Panc1 (cell line): ENCODE data around the gene CDK14. TPM values are rescaled to one million over a fixed set of nuclear protein-coding genes. Genes with fewer than 3 reads are reported as not detected.

Source experiments
- ATAC-seq: fragments of 200-7000 bp; cut with Tn5 transposase; 2 replicates; pipeline ENCODE4 v1.9.1; 2020; ENCODE audit warnings: mild to moderate bottlenecking, moderate library complexity
- BruUV-seq: library from RNA; stranded (reverse); fragments of 400-500 nt; replicated peaks from 2 replicates; lab custom pipeline; 2021; lab: Mats Ljungman, UMichigan
- CTCF ChIA-PET: fragments of 300-600 bp; sonication (Branson Sonifier 250); formaldehyde crosslinking; loops from one replicate; lab custom pipeline; 2022; ENCODE audit warnings: antibody characterized with exemption; lab: Charles Lee
- POLR2A ChIA-PET: fragments of 300-600 bp; sonication (Branson Sonifier 250); formaldehyde crosslinking; loops from one replicate; lab custom pipeline; 2022; ENCODE audit warnings: antibody characterized with exemption; lab: Charles Lee
- DNase-seq: peaks from one replicate; pipeline ENCODE4 v3.0.0-alpha.2; 2010; ENCODE audit warnings: low read depth, low spot score
- H3K27ac ChIP-seq: 2 replicates; pipeline ENCODE4 v1.5.1; 2011; ENCODE audit warnings: mild to moderate bottlenecking, low read length, inconsistent platforms
- H3K27me3 ChIP-seq: fragments of 200-500 bp; sonication (Bioruptor generic); 2 replicates; pipeline ENCODE4 v1.6.0; 2014; ENCODE audit warnings: low read length, inconsistent platforms; ENCODE audit not compliant: control insufficient read depth, insufficient read depth
- H3K36me3 ChIP-seq: fragments of 200-500 bp; sonication (Bioruptor generic); 2 replicates; pipeline ENCODE4 v1.5.1; 2014; ENCODE audit warnings: inconsistent platforms, mild to moderate bottlenecking, low read length, moderate library complexity; ENCODE audit not compliant: control insufficient read depth, insufficient read depth
- H3K4me1 ChIP-seq: 2 replicates; pipeline ENCODE4 v1.5.1; 2011; ENCODE audit warnings: inconsistent platforms, mild to moderate bottlenecking, low read length, moderate library complexity; ENCODE audit not compliant: control insufficient read depth, insufficient read depth
- H3K4me3 ChIP-seq, 2 experiments: 2 replicates each; pipeline ENCODE4 v1.5.1; 2011 to 2012; ENCODE audit warnings: low read depth in 2 of 2, low read length in 2 of 2, mild to moderate bottlenecking in 2 of 2, inconsistent platforms in 1 of 2, moderate library complexity in 1 of 2
- H3K9me3 ChIP-seq: fragments of 200-500 bp; sonication (Bioruptor generic); 2 replicates; pipeline ENCODE4 v1.5.1; 2014; ENCODE audit warnings: low read depth, mild to moderate bottlenecking, inconsistent platforms, low read length, moderate library complexity; ENCODE audit not compliant: control insufficient read depth, insufficient read depth
- POLR2AphosphoS5 ChIP-seq: IDR thresholded peaks from 2 replicates; pipeline ENCODE4 v1.6.1; 2012; ENCODE audit warnings: mild to moderate bottlenecking, low read depth, low read length, moderate library complexity
- SIN3A ChIP-seq: IDR thresholded peaks from 2 replicates; pipeline ENCODE4 v1.6.1; 2012; ENCODE audit warnings: low read depth, mild to moderate bottlenecking, low read length, moderate library complexity, borderline replicate concordance; ENCODE audit not compliant: insufficient read depth
- TCF7L2 ChIP-seq: IDR thresholded peaks from 2 replicates; pipeline ENCODE4 v1.6.1; 2011; ENCODE audit warnings: mild to moderate bottlenecking, low read depth, low read length, inconsistent platforms
- in situ Hi-C: cut with HindIII; loops from 2 replicates; pipeline ENCODE4 v1.10.0; 2016; ENCODE audit warnings: low sequenced_read_pairs, low pct_unique_long_range_greater_than_20kb
- intact Hi-C: fragments of 100-400 bp; cut with micrococcal nuclease; formaldehyde crosslinking; loops from one replicate; pipeline ENCODE4 v1.10.0; 2022; ENCODE audit not compliant: unreplicated experiment
- total RNA-seq: library from RNA; stranded (reverse); gene quantifications from one replicate; pipeline ENCODE4 v1.2.1, GENCODE V29; 2021; ENCODE audit not compliant: unreplicated experiment
- TF ChIP-seq, protein P1 (sequence below): fragments of 450-650 bp; IDR thresholded peaks from 2 replicates; pipeline ENCODE4 v1.5.1; 2017; ENCODE audit warnings: mild to moderate bottlenecking
- TF ChIP-seq, protein P2 (sequence below), 2 experiments: IDR thresholded peaks; 2 replicates each; pipeline ENCODE4 v1.6.1; 2011 to 2012; ENCODE audit warnings: low read depth in 2 of 2, control low read depth in 1 of 2, low read length in 1 of 2, mild to moderate bottlenecking in 1 of 2, moderate library complexity in 1 of 2; ENCODE audit not compliant: insufficient read depth in 1 of 2

CDK14 gene
- total RNA-seq, 1 experiment from 2014 or later: 3.0 TPM

DNA sequence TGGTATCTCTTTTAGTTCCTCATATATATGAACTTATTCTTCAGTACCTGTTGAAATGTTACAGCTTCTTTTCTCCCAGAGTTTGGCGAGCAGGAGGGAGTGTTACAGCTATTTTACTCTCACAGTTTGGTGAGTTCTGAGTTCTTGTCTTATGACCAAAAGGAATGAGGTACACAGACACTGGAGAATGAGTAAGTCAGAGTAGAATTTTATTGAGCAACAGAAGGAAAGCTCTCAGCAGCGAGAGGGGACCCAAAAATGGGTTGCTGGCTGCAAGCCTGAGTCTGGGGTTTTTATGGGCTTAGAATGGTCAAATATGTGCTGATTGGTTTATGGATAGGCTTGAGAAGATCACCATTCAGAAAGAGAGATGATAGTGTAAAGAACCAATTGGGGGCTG, 175.2 kb downstream of the CDK14 start:
- CTCF ChIA-PET: no interaction called here
- POLR2A ChIA-PET: no interaction called here
- in situ Hi-C loops (no loop called here), intact Hi-C loops (no loop called here)
- Histone ChIP-seq H3K36me3 (no peaks in the 10 kb centered on the region), H3K9me3 (no peaks in the 10 kb centered on the region), H3K4me3 (no peak overlapping the region), H3K4me1 (no peaks in the 10 kb centered on the region), H3K27me3 (no peaks in the 10 kb centered on the region), H3K27ac (no peak overlapping the region)
- ATAC-seq: no peak
- TF ChIP-seq SIN3A: no peak
- no peak for TF ChIP-seq TCF7L2
- no peak for TF ChIP-seq POLR2AphosphoS5
- TF ChIP-seq, protein P1, sequence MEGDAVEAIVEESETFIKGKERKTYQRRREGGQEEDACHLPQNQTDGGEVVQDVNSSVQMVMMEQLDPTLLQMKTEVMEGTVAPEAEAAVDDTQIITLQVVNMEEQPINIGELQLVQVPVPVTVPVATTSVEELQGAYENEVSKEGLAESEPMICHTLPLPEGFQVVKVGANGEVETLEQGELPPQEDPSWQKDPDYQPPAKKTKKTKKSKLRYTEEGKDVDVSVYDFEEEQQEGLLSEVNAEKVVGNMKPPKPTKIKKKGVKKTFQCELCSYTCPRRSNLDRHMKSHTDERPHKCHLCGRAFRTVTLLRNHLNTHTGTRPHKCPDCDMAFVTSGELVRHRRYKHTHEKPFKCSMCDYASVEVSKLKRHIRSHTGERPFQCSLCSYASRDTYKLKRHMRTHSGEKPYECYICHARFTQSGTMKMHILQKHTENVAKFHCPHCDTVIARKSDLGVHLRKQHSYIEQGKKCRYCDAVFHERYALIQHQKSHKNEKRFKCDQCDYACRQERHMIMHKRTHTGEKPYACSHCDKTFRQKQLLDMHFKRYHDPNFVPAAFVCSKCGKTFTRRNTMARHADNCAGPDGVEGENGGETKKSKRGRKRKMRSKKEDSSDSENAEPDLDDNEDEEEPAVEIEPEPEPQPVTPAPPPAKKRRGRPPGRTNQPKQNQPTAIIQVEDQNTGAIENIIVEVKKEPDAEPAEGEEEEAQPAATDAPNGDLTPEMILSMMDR: no peak
- TF ChIP-seq, protein P2, sequence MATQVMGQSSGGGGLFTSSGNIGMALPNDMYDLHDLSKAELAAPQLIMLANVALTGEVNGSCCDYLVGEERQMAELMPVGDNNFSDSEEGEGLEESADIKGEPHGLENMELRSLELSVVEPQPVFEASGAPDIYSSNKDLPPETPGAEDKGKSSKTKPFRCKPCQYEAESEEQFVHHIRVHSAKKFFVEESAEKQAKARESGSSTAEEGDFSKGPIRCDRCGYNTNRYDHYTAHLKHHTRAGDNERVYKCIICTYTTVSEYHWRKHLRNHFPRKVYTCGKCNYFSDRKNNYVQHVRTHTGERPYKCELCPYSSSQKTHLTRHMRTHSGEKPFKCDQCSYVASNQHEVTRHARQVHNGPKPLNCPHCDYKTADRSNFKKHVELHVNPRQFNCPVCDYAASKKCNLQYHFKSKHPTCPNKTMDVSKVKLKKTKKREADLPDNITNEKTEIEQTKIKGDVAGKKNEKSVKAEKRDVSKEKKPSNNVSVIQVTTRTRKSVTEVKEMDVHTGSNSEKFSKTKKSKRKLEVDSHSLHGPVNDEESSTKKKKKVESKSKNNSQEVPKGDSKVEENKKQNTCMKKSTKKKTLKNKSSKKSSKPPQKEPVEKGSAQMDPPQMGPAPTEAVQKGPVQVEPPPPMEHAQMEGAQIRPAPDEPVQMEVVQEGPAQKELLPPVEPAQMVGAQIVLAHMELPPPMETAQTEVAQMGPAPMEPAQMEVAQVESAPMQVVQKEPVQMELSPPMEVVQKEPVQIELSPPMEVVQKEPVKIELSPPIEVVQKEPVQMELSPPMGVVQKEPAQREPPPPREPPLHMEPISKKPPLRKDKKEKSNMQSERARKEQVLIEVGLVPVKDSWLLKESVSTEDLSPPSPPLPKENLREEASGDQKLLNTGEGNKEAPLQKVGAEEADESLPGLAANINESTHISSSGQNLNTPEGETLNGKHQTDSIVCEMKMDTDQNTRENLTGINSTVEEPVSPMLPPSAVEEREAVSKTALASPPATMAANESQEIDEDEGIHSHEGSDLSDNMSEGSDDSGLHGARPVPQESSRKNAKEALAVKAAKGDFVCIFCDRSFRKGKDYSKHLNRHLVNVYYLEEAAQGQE (IDR thresholded peaks at IDR 0.05; ENCODE audit: insufficient read depth in 1 of 2, low read depth in 2 of 2, low read length in 1 of 2): no peak
- BruUV-seq: no TSS peak
- no peak for DNase-seq

GRCh38 chr7:90772410-90772809, 176.3 kb downstream of the CDK14 start:
- in situ Hi-C loops: no loop called here
- ChIA-PET POLR2A (no interaction called here), CTCF (no interaction called here)
- DNase-seq (no peak), ATAC-seq (no peak)
- BruUV-seq: no TSS peak
- intact Hi-C loops: no loop called here
- no peaks in the 10 kb centered on the region for H3K4me1 ChIP-seq
- H3K27me3 ChIP-seq: no peaks in the 10 kb centered on the region
- H3K4me3 ChIP-seq: no peak overlapping the region
- TF ChIP-seq, protein P1: no peak
- TF ChIP-seq TCF7L2 (no peak), POLR2AphosphoS5 (no peak), SIN3A (no peak)
- TF ChIP-seq, protein P2 (IDR thresholded peaks at IDR 0.05; ENCODE audit: insufficient read depth in 1 of 2, low read depth in 2 of 2, low read length in 1 of 2): no peak
- no peak overlapping the region for H3K27ac ChIP-seq
- no peaks in the 10 kb centered on the region for H3K9me3 ChIP-seq
- H3K36me3 ChIP-seq: no peaks in the 10 kb centered on the region
